ENCODE measurements around the gene PDGFRB.

The PDGFRB gene

DNA sequence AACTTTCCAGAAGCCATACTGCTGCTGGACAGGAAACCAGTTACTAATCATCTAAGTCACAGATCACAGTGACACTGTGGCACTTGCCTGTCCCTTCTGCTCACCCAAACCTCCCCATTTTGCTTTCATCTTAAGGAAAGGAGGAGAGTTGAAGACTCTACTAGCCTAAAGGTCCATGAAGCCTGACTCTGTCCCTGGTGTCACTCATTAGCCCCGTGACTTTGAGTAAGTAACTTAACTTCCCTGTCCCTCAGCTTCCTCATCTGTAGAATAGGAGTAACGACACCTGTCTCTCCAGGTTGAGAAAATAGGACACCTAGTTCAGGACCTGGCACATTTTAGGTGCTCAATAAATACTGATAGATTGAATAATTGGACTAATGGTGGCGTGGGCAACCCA, 33.7 kb upstream of the PDGFRB start:
- no peak for TF ChIP-seq EP300 (IDR thresholded peaks at IDR 0.05; ENCODE audit: borderline replicate concordance)
- no peak for TF ChIP-seq TEAD4 (IDR thresholded peaks at IDR 0.05)
- TF ChIP-seq TAF1 (IDR thresholded peaks at IDR 0.05; ENCODE audit: low read depth) = no peak
- TF ChIP-seq EGR1 (IDR thresholded peaks at IDR 0.05) = no peak
- TF ChIP-seq NFIC (IDR thresholded peaks at IDR 0.05) = no peak
- no peak for TF ChIP-seq RAD21 (IDR thresholded peaks at IDR 0.05; ENCODE audit: low read depth)
- TF ChIP-seq CEBPB (IDR thresholded peaks at IDR 0.05) = no peak
- no peak for TF ChIP-seq FOXM1 (IDR thresholded peaks at IDR 0.05; ENCODE audit: borderline replicate concordance, low read depth)
- TF ChIP-seq, protein P1, sequence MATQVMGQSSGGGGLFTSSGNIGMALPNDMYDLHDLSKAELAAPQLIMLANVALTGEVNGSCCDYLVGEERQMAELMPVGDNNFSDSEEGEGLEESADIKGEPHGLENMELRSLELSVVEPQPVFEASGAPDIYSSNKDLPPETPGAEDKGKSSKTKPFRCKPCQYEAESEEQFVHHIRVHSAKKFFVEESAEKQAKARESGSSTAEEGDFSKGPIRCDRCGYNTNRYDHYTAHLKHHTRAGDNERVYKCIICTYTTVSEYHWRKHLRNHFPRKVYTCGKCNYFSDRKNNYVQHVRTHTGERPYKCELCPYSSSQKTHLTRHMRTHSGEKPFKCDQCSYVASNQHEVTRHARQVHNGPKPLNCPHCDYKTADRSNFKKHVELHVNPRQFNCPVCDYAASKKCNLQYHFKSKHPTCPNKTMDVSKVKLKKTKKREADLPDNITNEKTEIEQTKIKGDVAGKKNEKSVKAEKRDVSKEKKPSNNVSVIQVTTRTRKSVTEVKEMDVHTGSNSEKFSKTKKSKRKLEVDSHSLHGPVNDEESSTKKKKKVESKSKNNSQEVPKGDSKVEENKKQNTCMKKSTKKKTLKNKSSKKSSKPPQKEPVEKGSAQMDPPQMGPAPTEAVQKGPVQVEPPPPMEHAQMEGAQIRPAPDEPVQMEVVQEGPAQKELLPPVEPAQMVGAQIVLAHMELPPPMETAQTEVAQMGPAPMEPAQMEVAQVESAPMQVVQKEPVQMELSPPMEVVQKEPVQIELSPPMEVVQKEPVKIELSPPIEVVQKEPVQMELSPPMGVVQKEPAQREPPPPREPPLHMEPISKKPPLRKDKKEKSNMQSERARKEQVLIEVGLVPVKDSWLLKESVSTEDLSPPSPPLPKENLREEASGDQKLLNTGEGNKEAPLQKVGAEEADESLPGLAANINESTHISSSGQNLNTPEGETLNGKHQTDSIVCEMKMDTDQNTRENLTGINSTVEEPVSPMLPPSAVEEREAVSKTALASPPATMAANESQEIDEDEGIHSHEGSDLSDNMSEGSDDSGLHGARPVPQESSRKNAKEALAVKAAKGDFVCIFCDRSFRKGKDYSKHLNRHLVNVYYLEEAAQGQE (IDR thresholded peaks at IDR 0.05; ENCODE audit: low read depth) = no peak
- TF ChIP-seq CREB1 (IDR thresholded peaks at IDR 0.05; ENCODE audit: low read depth) = no peak
- TF ChIP-seq, protein P2, sequence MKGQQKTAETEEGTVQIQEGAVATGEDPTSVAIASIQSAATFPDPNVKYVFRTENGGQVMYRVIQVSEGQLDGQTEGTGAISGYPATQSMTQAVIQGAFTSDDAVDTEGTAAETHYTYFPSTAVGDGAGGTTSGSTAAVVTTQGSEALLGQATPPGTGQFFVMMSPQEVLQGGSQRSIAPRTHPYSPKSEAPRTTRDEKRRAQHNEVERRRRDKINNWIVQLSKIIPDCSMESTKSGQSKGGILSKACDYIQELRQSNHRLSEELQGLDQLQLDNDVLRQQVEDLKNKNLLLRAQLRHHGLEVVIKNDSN (IDR thresholded peaks at IDR 0.05) = no peak
- TF ChIP-seq YY1 (IDR thresholded peaks at IDR 0.05; ENCODE audit: low read depth) = no peak
- no peak for TF ChIP-seq ZBTB7A (IDR thresholded peaks at IDR 0.05; ENCODE audit: low read depth)
- TF ChIP-seq, protein P3, sequence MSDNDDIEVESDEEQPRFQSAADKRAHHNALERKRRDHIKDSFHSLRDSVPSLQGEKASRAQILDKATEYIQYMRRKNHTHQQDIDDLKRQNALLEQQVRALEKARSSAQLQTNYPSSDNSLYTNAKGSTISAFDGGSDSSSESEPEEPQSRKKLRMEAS (IDR thresholded peaks at IDR 0.05) = no peak
- no peak for TF ChIP-seq TCF12 (IDR thresholded peaks at IDR 0.05; ENCODE audit: low read depth)

DNA sequence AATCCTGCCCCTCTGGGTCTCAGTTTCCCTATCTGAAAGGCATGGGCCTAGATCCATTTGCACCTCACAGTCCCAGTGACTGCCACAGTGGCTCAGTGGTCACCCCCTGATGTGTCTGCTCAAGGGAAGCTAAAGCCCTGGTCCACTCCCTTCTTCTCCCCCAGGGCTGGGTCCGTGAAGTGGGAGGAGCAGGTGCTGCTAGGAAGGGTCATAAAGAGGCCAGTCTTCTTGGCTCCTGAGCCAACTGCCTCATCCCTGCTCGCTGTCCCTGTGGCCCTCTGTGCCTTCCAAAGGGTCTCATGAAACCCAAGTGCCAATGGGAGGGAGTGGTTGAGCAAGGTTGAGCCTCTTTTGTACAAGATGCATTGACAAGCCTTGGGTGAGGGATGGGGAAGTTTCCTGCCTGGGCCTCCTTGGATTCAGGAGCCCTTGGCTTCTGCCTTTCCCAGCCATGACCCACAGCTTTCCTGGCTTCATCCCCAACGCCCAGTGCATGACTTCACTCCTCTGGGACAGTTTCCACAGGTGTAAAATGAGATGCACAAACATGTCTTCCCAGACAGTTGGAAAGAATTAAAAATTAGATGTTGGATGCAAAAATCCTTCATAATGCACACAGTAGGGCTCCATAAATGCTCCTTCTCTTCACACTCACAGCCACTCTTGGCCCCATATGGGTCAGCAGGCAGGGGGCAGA, 32.6 kb upstream of the PDGFRB start:
- TF ChIP-seq RAD21 (IDR thresholded peaks at IDR 0.05; ENCODE audit: low read depth) (no peak), ZBTB7A (IDR thresholded peaks at IDR 0.05; ENCODE audit: low read depth) (no peak)

DNA sequence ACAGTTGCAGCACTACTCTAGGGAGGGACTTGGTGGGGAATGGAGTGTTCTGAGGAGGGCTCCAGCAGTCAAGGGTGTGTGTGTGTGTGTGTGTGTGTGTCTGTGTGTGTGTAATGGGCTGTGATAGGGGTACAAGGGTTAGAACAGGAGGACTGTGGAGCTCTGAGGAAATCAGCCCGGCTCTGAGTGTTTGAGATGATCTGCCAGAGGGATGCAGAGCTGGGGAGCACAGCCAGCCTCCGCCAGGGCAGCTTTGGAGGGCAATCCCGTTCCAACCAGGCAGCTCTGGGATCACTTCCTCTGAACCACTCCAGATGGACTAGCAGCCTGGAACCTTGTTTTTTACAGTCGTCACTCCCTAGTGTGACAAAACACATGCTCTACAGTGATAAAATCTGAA, 31.3 kb upstream of the PDGFRB start:
- TF ChIP-seq, protein P2 (IDR thresholded peaks at IDR 0.05) = no peak
- TF ChIP-seq FOXM1 (IDR thresholded peaks at IDR 0.05; ENCODE audit: borderline replicate concordance, low read depth) (no peak), RAD21 (IDR thresholded peaks at IDR 0.05; ENCODE audit: low read depth) (no peak), YY1 (IDR thresholded peaks at IDR 0.05; ENCODE audit: low read depth) (no peak), CEBPB (IDR thresholded peaks at IDR 0.05) (no peak), TCF12 (IDR thresholded peaks at IDR 0.05; ENCODE audit: low read depth) (no peak), EGR1 (IDR thresholded peaks at IDR 0.05) (no peak), CREB1 (IDR thresholded peaks at IDR 0.05; ENCODE audit: low read depth) (no peak), TEAD4 (IDR thresholded peaks at IDR 0.05) (no peak)
- TF ChIP-seq, protein P1 (IDR thresholded peaks at IDR 0.05; ENCODE audit: low read depth) = no peak

DNA sequence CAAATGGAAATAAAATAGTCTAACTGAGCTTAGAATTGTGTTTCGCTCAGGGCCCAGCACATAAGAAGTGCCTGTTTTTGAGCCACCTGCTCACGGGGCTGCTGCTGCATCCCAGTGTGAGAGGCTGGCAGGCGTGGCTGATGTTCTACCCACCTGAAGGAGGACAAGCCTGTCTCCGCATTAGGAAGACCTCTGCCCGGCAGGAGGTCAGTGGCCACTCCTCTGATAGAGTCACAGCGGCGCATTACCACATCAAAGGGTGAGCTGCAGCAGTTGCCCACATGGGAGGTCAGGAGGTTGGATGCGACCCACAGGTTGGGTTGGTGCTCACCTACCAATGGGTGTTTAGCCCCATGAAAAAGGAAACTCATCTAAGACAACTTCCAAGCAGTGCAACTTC, 30.5 kb upstream of the PDGFRB start:
- no peak for TF ChIP-seq TEAD4 (IDR thresholded peaks at IDR 0.05)
- TF ChIP-seq, protein P1 (IDR thresholded peaks at IDR 0.05; ENCODE audit: low read depth) = no peak
- TF ChIP-seq NFIC (IDR thresholded peaks at IDR 0.05) = no peak
- TF ChIP-seq RAD21 (IDR thresholded peaks at IDR 0.05; ENCODE audit: low read depth) = no peak
- no peak for TF ChIP-seq EP300 (IDR thresholded peaks at IDR 0.05; ENCODE audit: borderline replicate concordance)
- no peak for TF ChIP-seq ZBTB7A (IDR thresholded peaks at IDR 0.05; ENCODE audit: low read depth)
- no peak for TF ChIP-seq TAF1 (IDR thresholded peaks at IDR 0.05; ENCODE audit: low read depth)
- TF ChIP-seq, protein P2 (IDR thresholded peaks at IDR 0.05) = no peak
- TF ChIP-seq CEBPB (IDR thresholded peaks at IDR 0.05) = no peak
- no peak for TF ChIP-seq EGR1 (IDR thresholded peaks at IDR 0.05)
- no peak for TF ChIP-seq TCF12 (IDR thresholded peaks at IDR 0.05; ENCODE audit: low read depth)
- no peak for TF ChIP-seq FOXM1 (IDR thresholded peaks at IDR 0.05; ENCODE audit: borderline replicate concordance, low read depth)
- no peak for TF ChIP-seq YY1 (IDR thresholded peaks at IDR 0.05; ENCODE audit: low read depth)
- no peak for TF ChIP-seq CREB1 (IDR thresholded peaks at IDR 0.05; ENCODE audit: low read depth)
- TF ChIP-seq, protein P3 (IDR thresholded peaks at IDR 0.05) = no peak
